ENCODE measurements around the gene LYZL1.

GRCh38 chr10:29243750-29244149 lies 45.1 kb upstream of the LYZL1 start:
- no peak for TF ChIP-seq CTCF (IDR thresholded peaks at IDR 0.05; ENCODE audit: poor library complexity, severe bottlenecking)
- no peak for TF ChIP-seq POLR2AphosphoS5 (IDR thresholded peaks at IDR 0.05)
- TF ChIP-seq RAD21 (conservative IDR thresholded peaks at IDR 0.05), result no peak
- TF ChIP-seq, protein P1, sequence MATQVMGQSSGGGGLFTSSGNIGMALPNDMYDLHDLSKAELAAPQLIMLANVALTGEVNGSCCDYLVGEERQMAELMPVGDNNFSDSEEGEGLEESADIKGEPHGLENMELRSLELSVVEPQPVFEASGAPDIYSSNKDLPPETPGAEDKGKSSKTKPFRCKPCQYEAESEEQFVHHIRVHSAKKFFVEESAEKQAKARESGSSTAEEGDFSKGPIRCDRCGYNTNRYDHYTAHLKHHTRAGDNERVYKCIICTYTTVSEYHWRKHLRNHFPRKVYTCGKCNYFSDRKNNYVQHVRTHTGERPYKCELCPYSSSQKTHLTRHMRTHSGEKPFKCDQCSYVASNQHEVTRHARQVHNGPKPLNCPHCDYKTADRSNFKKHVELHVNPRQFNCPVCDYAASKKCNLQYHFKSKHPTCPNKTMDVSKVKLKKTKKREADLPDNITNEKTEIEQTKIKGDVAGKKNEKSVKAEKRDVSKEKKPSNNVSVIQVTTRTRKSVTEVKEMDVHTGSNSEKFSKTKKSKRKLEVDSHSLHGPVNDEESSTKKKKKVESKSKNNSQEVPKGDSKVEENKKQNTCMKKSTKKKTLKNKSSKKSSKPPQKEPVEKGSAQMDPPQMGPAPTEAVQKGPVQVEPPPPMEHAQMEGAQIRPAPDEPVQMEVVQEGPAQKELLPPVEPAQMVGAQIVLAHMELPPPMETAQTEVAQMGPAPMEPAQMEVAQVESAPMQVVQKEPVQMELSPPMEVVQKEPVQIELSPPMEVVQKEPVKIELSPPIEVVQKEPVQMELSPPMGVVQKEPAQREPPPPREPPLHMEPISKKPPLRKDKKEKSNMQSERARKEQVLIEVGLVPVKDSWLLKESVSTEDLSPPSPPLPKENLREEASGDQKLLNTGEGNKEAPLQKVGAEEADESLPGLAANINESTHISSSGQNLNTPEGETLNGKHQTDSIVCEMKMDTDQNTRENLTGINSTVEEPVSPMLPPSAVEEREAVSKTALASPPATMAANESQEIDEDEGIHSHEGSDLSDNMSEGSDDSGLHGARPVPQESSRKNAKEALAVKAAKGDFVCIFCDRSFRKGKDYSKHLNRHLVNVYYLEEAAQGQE (IDR thresholded peaks at IDR 0.05; ENCODE audit: borderline replicate concordance), result no peak
- no peak for TF ChIP-seq EP300 (conservative IDR thresholded peaks at IDR 0.05; ENCODE audit: poor library complexity, severe bottlenecking)
- no peak for TF ChIP-seq EZH2 (IDR thresholded peaks at IDR 0.05; ENCODE audit: borderline replicate concordance, insufficient read depth, low read length, poor library complexity, severe bottlenecking)
- TF ChIP-seq TAF1 (IDR thresholded peaks at IDR 0.05; ENCODE audit: low read depth), result no peak
